DLD1 (cell line): ENCODE measurements around the gene GMPPB.

ENCODE experiments used
- in situ Hi-C: cut with HindIII; loops from 2 replicates; pipeline ENCODE4 v1.10.0; 2017; ENCODE audit warnings: low sequenced_read_pairs

GMPPB gene

GRCh38 chr3:49673121-49673714 lies 50.5 kb downstream of the GMPPB start:
- in situ Hi-C loops: no loop called here

GRCh38 chr3:49671291-49672288 lies 52.2 kb downstream of the GMPPB start:
- in situ Hi-C loops: no loop called here

DNA sequence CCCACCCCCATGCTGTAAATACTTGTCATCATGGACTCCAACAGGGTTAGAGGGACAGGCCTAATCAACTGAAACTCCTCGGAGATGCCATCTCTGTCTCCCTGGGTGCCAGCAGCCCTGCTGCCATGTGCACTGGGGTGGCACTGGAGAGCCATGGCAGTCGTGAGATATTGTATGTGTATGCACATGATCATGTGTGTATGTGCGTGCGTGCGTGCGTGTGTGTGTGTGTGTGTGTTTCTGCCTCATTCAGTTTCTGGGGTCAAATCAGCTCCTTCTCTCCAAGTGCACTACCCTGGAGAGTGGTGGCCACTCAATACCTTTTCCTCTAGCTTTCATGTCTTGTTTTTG lies 52.8 kb downstream of the GMPPB start:
- in situ Hi-C loops: no loop called here
